HepG2 (cell line): ENCODE data around the gene ZNF106. TPM values are rescaled to one million over a fixed set of nuclear protein-coding genes. Genes with fewer than 3 reads are reported as not detected.

Source experiments
- BCL6 ChIP-seq: IDR thresholded peaks from 2 replicates; pipeline ENCODE4 v1.6.1; 2016; ENCODE audit warnings: missing genetic modification reagents, missing compliant biosample characterization
- CREM ChIP-seq, 2 experiments: sonication (generic) in 1 of 2; formaldehyde crosslinking in 1 of 2; IDR thresholded peaks; 2 replicates each; pipeline versions ENCODE4 v1.4.0 to v1.6.1; 2016 to 2020; ENCODE audit warnings: antibody characterized with exemption in 1 of 2, mild to moderate bottlenecking in 1 of 2, missing genetic modification reagents in 1 of 2
- FOXJ3 ChIP-seq: sonication (generic); formaldehyde crosslinking; IDR thresholded peaks from 2 replicates; pipeline ENCODE4 v1.4.0; 2020; ENCODE audit warnings: missing genetic modification reagents, mild to moderate bottlenecking, borderline replicate concordance
- HIVEP1 ChIP-seq: sonication (generic); formaldehyde crosslinking; IDR thresholded peaks from 2 replicates; pipeline ENCODE4 v1.4.0; 2020; ENCODE audit warnings: mild to moderate bottlenecking, missing genetic modification reagents
- MXD1 ChIP-seq: sonication (generic); formaldehyde crosslinking; IDR thresholded peaks from 2 replicates; pipeline ENCODE4 v1.4.0; 2020; ENCODE audit warnings: mild to moderate bottlenecking, missing genetic modification reagents
- MYNN ChIP-seq: sonication (generic); formaldehyde crosslinking; IDR thresholded peaks from 2 replicates; pipeline ENCODE4 v1.4.0; 2020; ENCODE audit warnings: mild to moderate bottlenecking, low read depth, missing genetic modification reagents
- NAIF1 ChIP-seq: sonication (generic); formaldehyde crosslinking; IDR thresholded peaks from 2 replicates; pipeline ENCODE4 v1.5.0; 2020; ENCODE audit warnings: mild to moderate bottlenecking, missing genetic modification reagents, borderline replicate concordance
- NR2F2 ChIP-seq: IDR thresholded peaks from 2 replicates; pipeline ENCODE4 v1.6.1; 2012; ENCODE audit warnings: low read depth, inconsistent platforms, borderline replicate concordance
- RBAK ChIP-seq: sonication (generic); formaldehyde crosslinking; IDR thresholded peaks from 2 replicates; pipeline ENCODE4 v1.5.1; 2020; ENCODE audit warnings: mild to moderate bottlenecking, missing genetic modification reagents
- RNF2 ChIP-seq: fragments of 450-650 bp; conservative IDR thresholded peaks from 2 replicates; pipeline ENCODE4 v1.6.1; 2016; ENCODE audit warnings: low read depth
- RXRB ChIP-seq: IDR thresholded peaks from 2 replicates; pipeline ENCODE4 v1.6.1; 2016; ENCODE audit warnings: borderline replicate concordance, missing genetic modification reagents, missing compliant biosample characterization
- SP1 ChIP-seq, 2 experiments: fragments of 450-650 bp in 1 of 2; sonication (generic) in 1 of 2; formaldehyde crosslinking in 1 of 2; IDR thresholded peaks; 2 replicates each; pipeline versions ENCODE4 v1.4.0 to v1.6.1; 2016 to 2020; ENCODE audit warnings: missing genetic modification reagents in 1 of 2
- TOE1 ChIP-seq: sonication (generic); formaldehyde crosslinking; IDR thresholded peaks from 2 replicates; pipeline ENCODE4 v1.4.0; 2020; ENCODE audit warnings: mild to moderate bottlenecking, missing genetic modification reagents
- ZKSCAN8 ChIP-seq: IDR thresholded peaks from 2 replicates; pipeline ENCODE4 v1.6.1; 2016; ENCODE audit warnings: borderline replicate concordance, missing genetic modification reagents, missing compliant biosample characterization
- ZNF225 ChIP-seq: sonication (generic); formaldehyde crosslinking; IDR thresholded peaks from 2 replicates; pipeline ENCODE4 v1.4.0; 2020; ENCODE audit warnings: mild to moderate bottlenecking, missing genetic modification reagents
- ZNF343 ChIP-seq: sonication (generic); formaldehyde crosslinking; IDR thresholded peaks from 2 replicates; pipeline ENCODE4 v1.4.0; 2020; ENCODE audit warnings: mild to moderate bottlenecking, missing genetic modification reagents
- ZNF709 ChIP-seq: sonication (generic); formaldehyde crosslinking; IDR thresholded peaks from 2 replicates; pipeline ENCODE4 v1.5.0; 2020; ENCODE audit warnings: mild to moderate bottlenecking, missing genetic modification reagents
- ZNF761 ChIP-seq: sonication (generic); formaldehyde crosslinking; conservative IDR thresholded peaks from 2 replicates; pipeline ENCODE4 v1.4.0; 2020; ENCODE audit warnings: mild to moderate bottlenecking, missing genetic modification reagents
- polyA plus RNA-seq, 8 experiments: library from polyadenylated mRNA; depleted of rRNA in 3 of 8; stranded (reverse) in 7 of 8; unstranded in 1 of 8; fragments of >200 nt; fragmentation: Illumina TruSeq in 4 of 8; extraction: Trizol in 4 of 8; gene quantifications; 2 replicates each; pipeline versions ENCODE4 v1.2.1 to v1.2.3, GENCODE V29; 2011 to 2016; ENCODE audit warnings: low read depth in 4 of 8, missing spikeins in 1 of 8, mixed read lengths in 1 of 8; ENCODE audit not compliant: insufficient read depth in 1 of 8
- total RNA-seq, 5 experiments: library from RNA; depleted of rRNA; stranded (reverse); fragments of >200 nt; fragmentation: Illumina TruSeq; extraction: Trizol; gene quantifications; 2 replicates each; pipeline ENCODE4 v1.2.3, GENCODE V29; 2016; ENCODE audit warnings: low read depth in 1 of 5
- TF ChIP-seq, protein P1 (sequence below): sonication (generic); formaldehyde crosslinking; IDR thresholded peaks from 2 replicates; pipeline ENCODE4 v1.4.0; 2020; ENCODE audit warnings: missing genetic modification reagents
- TF ChIP-seq, protein P2 (sequence below), 2 experiments: fragments of 450-650 bp in 1 of 2; sonication (generic) in 1 of 2; formaldehyde crosslinking; IDR thresholded peaks; 2 replicates each; pipeline versions ENCODE4 v1.5.0 to v1.8.0; 2020 to 2022; ENCODE audit warnings: mild to moderate bottlenecking in 1 of 2, missing genetic modification reagents in 1 of 2
- TF ChIP-seq, protein P3 (sequence below): sonication (generic); formaldehyde crosslinking; IDR thresholded peaks from 2 replicates; pipeline ENCODE4 v1.8.0; 2022; ENCODE audit warnings: mild to moderate bottlenecking, missing genetic modification reagents, borderline replicate concordance
- TF ChIP-seq, protein P4 (sequence below): sonication (generic); formaldehyde crosslinking; IDR thresholded peaks from 2 replicates; pipeline ENCODE4 v1.4.0; 2020; ENCODE audit warnings: missing genetic modification reagents; ENCODE audit errors: not compliant biosample characterization
- TF ChIP-seq, protein P5 (sequence below): sonication (generic); formaldehyde crosslinking; IDR thresholded peaks from 2 replicates; pipeline ENCODE4 v1.8.1; 2022; ENCODE audit warnings: mild to moderate bottlenecking, missing genetic modification reagents

Gene ZNF106
- total and polyA plus RNA-seq, 2 of the 13 experiments (the other 11 are each of a cell fraction or from before 2014, with no cell fraction given), result 12.5 to 35.1 TPM

DNA sequence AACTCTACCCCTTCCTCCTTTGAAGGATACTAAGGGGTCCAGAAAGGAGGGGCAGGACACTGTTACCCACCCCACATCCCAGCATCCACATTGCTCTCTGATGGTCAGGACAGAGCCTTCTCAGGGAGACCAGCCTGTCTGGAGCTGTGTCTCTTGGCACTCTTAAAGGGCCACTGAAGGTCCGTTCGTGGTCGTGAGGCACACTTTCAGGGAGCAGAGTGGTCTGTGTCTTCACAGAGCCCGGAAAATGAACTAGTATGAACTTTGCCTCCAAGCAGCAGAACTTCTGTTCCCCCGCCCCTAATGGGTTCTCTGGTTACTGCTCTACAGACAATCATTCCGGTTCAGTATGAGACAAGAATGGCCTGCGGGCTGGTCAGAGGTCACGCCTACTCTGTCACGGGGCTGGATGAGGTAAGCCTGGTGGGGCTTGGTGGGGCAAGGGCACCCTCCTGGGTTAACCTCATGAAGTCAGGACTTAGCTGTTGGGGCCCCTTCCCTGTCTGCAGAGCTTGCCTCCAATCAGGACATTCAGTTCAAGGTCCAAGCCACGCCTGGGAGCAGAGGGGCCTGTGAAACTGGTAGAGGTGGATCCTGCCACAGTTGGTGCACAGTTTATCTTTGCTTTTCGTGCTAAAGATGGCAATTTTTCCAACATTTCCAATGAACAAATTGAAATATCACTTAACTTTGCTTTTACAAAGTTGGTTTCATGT lies 98.5 kb downstream of the ZNF106 start (continued):
- TF ChIP-seq, protein P1, sequence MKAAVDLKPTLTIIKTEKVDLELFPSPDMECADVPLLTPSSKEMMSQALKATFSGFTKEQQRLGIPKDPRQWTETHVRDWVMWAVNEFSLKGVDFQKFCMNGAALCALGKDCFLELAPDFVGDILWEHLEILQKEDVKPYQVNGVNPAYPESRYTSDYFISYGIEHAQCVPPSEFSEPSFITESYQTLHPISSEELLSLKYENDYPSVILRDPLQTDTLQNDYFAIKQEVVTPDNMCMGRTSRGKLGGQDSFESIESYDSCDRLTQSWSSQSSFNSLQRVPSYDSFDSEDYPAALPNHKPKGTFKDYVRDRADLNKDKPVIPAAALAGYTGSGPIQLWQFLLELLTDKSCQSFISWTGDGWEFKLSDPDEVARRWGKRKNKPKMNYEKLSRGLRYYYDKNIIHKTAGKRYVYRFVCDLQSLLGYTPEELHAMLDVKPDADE (CRISPR knock-in tag), result no peak
- TF ChIP-seq RXRB (CRISPR knock-in tag) (peak; percentile 88), ZKSCAN8 (CRISPR knock-in tag) (0 out of 2 replicates have a peak, but pooled peaks have one; percentile 45), TOE1 (CRISPR knock-in tag) (no peak), ZNF225 (CRISPR knock-in tag) (no peak), ZNF343 (CRISPR knock-in tag) (peak; percentile 68; the same call in 1 of the 2 replicates), RBAK (CRISPR knock-in tag) (no peak), MXD1 (CRISPR knock-in tag) (no peak), BCL6 (CRISPR knock-in tag) (peak; percentile 64), SP1 (IDR thresholded peaks at IDR 0.05) (no peak), SP1 (CRISPR knock-in tag; IDR thresholded peaks at IDR 0.05) (0 out of 2 replicates have a peak, but pooled peaks have one; percentile 36), CREM (IDR thresholded peaks at IDR 0.05) (peak; percentile 80), CREM (CRISPR knock-in tag; IDR thresholded peaks at IDR 0.05) (no peak), MYNN (no peak), NR2F2 (peak; percentile 75; the same call in 1 of the 2 replicates), HIVEP1 (CRISPR knock-in tag) (peak; percentile 46), FOXJ3 (CRISPR knock-in tag) (0 out of 2 replicates have a peak, but pooled peaks have one; percentile 0), RNF2 (no peak), ZNF761 (peak; percentile 85; the same call in 1 of the 2 replicates), ZNF709 (CRISPR knock-in tag) (no peak), NAIF1 (0 out of 2 replicates have a peak, but pooled peaks have one; percentile 46)
- TF ChIP-seq, protein P2, sequence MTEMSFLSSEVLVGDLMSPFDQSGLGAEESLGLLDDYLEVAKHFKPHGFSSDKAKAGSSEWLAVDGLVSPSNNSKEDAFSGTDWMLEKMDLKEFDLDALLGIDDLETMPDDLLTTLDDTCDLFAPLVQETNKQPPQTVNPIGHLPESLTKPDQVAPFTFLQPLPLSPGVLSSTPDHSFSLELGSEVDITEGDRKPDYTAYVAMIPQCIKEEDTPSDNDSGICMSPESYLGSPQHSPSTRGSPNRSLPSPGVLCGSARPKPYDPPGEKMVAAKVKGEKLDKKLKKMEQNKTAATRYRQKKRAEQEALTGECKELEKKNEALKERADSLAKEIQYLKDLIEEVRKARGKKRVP (CRISPR knock-in tag; IDR thresholded peaks at IDR 0.05), result peak in 1 of 2 experiments; percentile 72; a peak in 1 of 4 replicates
- TF ChIP-seq, protein P3, sequence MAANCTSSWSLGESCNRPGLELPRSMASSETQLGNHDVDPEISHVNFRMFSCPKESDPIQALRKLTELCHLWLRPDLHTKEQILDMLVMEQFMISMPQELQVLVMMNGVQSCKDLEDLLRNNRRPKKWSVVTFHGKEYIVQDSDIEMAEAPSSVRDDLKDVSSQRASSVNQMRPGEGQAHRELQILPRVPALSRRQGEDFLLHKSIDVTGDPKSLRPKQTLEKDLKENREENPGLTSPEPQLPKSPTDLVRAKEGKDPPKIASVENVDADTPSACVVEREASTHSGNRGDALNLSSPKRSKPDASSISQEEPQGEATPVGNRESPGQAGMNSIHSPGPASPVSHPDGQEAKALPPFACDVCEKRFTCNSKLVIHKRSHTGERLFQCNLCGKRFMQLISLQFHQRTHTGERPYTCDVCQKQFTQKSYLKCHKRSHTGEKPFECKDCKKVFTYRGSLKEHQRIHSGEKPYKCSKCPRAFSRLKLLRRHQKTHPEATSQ (CRISPR knock-in tag), result no peak; the same call in 1 of the 2 replicates
- TF ChIP-seq, protein P4, sequence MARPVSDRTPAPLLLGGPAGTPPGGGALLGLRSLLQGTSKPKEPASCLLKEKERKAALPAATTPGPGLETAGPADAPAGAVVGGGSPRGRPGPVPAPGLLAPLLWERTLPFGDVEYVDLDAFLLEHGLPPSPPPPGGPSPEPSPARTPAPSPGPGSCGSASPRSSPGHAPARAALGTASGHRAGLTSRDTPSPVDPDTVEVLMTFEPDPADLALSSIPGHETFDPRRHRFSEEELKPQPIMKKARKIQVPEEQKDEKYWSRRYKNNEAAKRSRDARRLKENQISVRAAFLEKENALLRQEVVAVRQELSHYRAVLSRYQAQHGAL, result no peak
- TF ChIP-seq, protein P5, sequence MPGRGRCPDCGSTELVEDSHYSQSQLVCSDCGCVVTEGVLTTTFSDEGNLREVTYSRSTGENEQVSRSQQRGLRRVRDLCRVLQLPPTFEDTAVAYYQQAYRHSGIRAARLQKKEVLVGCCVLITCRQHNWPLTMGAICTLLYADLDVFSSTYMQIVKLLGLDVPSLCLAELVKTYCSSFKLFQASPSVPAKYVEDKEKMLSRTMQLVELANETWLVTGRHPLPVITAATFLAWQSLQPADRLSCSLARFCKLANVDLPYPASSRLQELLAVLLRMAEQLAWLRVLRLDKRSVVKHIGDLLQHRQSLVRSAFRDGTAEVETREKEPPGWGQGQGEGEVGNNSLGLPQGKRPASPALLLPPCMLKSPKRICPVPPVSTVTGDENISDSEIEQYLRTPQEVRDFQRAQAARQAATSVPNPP (CRISPR knock-in tag), result peak; percentile 51; the same call in 1 of the 2 replicates
